Renal pelvis (tissue), 4 donors: ENCODE data around the gene USP22. TPM values are rescaled to one million over a fixed set of nuclear protein-coding genes. Genes with fewer than 3 reads are reported as not detected.
"Not testable (repeated sequence)": the region's sequence is repeated elsewhere in the genome, so short reads cannot be mapped to it uniquely, and the experiment has no call there.

Source experiments
- DNase-seq: peaks from one replicate; pipeline ENCODE4 v3.0.0-alpha.2; 2013
- polyA plus RNA-seq, 3 donors: library from polyadenylated mRNA; unstranded; fragments of 120-200 nt; gene quantifications; one replicate each; pipeline ENCODE4 v1.2.1, GENCODE V29; 2013; ENCODE audit not compliant: insufficient read length in 3 of 3

Gene USP22
- polyA plus RNA-seq, 3 donors = 210 to 235 (median 215) TPM

- DNase-seq = no peak
These were observed 16.9 kb upstream of the USP22 start for GRCh38 chr17:21059761-21060160.

DNA sequence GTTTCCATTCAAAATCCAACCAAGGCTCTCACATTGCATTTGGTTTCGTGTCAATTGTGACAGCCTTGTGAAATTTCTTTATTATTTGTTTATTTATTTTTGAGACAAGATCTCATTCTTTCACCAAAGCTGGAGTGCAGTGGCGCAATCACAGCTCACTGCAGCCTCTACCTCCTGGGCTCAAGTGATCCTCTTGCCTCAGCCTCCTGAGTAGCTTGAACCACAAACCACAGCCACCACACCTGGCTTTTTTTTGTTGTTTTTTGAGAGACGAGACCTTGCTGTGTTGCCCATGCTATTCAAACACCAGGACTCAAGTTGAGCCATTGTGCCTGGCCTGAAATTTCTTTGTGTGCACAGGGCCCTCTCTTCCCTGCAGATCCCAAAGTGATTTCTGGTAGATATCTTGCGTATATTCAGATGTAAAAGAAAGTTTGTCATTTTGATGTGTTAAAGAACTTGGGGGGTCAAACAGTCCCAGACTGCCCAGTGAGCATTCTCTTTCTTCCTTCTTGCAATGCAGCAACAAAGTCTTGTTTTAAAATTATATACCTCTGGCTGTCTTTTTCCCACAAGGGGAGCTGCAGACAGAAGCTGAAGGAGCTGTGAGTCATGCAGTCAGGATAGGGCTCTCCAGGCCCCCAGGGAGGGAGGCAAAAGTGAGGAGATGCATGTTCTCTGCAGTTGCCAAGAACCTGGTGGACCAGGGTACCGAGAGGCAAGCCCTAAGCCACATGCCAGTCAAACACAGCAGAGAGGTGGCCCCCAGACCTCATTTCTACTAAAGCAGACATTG, 15.5 kb upstream of the USP22 start:
- DNase-seq = no peak

- DNase-seq = not testable (repeated sequence)
These were observed 10.2 kb upstream of the USP22 start for GRCh38 chr17:21053056-21053455.

- DNase-seq = no peak
These were observed 6.6 kb upstream of the USP22 start for GRCh38 chr17:21049457-21049856.

DNA sequence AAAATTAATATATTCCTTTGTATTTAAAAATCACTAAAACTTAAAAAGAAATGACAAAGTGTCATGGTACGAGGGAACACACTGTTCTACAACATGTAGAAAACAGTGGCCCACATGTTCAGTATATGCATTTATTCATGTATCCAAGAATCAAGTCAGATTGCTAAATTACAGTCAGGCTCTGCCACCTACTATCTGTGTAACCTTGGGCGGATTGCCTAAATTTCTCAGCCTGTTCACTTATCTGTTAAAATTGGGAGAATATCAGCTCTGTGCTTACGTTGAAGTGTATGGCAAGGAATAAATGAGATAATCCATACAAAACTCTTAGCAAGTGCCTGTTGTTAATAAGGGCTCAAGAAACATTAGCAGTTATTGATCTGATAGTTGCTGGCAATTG, 3.4 kb upstream of the USP22 start:
- DNase-seq = no peak

GRCh38 chr17:21044971-21045370, 2.2 kb upstream of the USP22 start:
- no peak for DNase-seq

DNA sequence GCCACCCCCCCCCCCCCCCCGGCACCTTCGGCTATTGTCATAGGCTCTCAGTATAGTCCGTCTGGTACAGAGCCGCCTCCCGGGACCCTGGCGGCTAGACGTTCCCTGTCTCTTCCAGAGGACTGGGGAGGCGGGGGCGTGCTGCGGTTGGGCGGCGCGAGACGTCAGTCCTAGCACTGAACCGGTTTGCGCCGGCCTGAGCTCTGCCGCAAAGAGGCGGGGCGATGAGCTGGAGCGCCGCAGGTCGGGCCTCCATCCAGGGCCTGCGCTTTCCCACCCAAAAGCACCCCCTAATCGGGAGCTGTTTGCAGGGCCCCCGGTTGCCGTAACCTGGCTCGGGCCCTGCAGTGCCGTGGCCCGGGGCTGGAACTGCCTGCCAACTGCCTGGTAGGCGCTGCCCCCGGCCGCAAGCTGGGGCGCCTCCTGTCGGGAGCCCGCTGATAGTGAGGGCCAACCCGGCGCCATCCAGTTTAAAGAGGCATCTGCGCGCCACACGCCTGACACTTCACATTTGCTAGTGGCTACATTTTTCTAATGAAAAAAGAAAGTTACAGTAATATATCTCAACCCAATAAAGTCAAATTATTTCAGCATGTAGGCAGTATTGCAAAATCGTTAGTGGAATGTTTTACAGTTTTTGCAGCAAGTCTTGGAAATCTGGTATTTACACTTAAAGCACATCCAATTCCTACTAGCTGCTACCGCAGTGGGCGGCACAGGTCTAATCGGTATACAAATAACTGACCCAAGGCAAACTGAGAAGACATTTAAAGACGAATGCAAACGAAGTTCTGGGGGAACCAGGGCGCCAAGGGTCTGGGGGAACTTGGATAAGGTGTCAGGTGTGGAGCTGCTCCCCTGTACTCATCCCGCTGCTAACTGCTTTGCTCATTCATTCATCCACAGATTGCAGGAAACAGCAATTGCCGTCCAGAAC, 753 bp upstream of the USP22 start:
- DNase-seq = peak; percentile 98

DNA sequence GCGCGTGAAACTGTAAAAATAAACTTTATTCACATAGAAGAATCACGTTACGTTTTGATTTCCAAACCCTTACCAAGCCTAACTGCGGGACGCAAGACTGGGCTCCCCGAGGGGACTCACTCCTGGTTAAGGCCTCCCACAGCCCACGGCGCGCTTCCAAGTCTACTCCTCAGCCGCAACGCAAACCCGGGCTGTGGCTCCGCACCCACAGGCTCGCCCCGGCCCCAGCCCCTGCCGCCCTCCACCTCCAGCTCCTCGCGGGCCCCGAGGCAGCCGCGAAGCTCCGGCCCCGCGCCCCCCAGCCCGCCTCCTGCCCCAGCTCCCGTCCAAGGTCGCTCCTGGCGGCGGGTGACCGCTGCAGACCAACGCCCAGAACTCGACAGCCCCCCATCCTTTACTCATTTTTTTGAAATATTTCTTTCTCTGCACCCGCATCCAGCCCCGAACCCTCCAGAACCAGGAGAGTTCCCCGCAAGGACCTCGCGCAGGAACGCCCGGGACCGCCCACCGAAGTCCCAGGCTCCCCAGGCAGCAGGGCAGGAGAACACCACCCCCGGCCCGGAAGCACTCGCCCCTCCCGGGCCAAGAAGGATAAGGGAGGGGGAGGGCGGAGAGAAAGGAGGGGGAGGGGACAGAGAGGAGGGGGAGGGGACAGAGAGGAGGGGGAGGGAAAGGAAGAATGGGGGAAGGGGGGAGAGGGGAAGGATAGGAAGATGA, 912 bp downstream of the USP22 start:
- peak; percentile 80 for DNase-seq

GRCh38 chr17:21039839-21040575, 2.8 kb downstream of the USP22 start:
- DNase-seq = peak; percentile 46

- DNase-seq = no peak
These were observed 5.6 kb downstream of the USP22 start for GRCh38 chr17:21037117-21037803.

GRCh38 chr17:21036361-21036881, 6.4 kb downstream of the USP22 start:
- no peak for DNase-seq

DNA sequence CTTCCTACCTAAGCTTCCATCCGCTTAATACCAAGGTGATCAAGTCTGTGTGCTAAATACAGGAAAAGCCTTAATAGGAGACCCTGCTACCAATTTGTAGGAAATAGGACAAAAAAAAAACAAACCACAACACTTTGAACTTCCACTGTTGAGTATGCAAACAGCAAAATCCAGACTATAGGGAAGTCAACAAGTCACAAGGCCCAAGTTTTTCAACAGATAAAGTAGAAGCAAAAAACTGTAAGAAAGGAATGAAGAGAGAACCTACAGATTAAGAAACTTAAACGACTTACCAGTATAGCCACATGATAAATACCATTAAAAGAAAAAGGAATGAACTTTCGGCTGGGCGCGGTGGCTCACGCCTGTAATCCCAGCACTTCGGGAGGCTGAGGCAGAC, 7.4 kb downstream of the USP22 start:
- DNase-seq = no peak

GRCh38 chr17:21034340-21035235, 8.2 kb downstream of the USP22 start:
- no peak for DNase-seq

DNA sequence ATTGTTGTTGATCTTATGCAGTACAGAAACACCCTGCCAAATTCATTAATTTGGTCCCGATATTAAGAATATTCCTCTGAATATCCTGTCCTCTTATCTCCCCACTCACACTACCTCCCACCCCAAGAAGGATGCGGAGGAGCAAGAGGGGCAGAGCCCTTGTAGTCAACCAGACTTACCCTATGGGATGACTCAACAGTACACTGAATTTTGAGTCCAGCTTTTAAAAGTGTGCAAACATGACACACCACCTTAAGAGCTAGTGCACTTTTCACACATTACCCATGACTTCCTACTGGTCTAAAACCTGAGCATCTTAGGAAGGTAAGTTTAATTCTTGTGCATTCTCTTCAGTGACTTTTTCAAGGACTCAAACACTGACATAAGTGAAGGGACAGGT, 9.5 kb downstream of the USP22 start:
- DNase-seq = no peak

GRCh38 chr17:21031756-21032396, 10.9 kb downstream of the USP22 start:
- no peak for DNase-seq

- no peak for DNase-seq
These were observed 12.4 kb downstream of the USP22 start for GRCh38 chr17:21030375-21030774.

DNA sequence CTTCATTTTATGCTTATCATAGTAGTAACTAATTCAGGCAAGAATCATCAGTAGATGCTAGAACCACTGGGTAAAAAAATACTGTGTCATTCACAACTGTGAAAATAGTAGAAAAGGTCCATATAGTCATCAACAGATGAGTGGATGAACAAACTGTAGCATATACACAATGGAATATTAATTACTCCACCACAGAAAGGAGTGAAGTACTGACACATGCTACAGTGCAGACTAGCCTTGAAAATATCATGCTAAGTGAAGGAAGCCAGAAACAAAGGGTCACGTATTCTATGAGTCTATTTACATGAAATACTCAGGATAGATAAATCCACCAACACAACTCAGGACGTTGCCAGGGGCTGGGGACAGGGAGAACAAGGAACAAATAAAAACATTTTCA, 13.3 kb downstream of the USP22 start:
- no peak for DNase-seq

DNA sequence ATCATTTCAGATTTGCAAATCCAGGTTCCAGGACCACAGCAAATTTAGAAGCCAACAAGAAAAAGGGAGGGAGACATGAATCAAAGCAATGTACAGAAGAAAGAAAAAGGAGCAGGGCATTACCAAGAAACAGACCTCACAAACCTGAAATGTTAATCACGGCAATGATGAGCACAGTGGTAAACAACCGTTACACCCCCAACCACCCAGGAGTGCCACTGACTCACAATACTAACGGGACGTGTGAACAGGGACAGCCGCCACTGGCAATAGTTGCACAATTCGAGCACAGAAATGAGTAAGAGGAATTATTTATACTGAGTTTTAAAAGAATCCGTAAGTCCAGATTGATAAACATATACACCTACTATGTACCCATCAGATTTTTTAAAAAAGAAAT, 13.8 kb downstream of the USP22 start:
- DNase-seq = no peak

- DNase-seq = no peak
These were observed 14.6 kb downstream of the USP22 start for GRCh38 chr17:21028192-21028591.
